GM19351 (cell line): ENCODE measurements around the gene PAPSS2.

Experiments
- ATAC-seq: cut with Tn5 transposase; IDR thresholded peaks from one replicate; pipeline ENCODE4 v1.9.1; 2021; ENCODE audit warnings: mild to moderate bottlenecking, moderate library complexity; ENCODE audit not compliant: unreplicated experiment

The PAPSS2 gene

DNA sequence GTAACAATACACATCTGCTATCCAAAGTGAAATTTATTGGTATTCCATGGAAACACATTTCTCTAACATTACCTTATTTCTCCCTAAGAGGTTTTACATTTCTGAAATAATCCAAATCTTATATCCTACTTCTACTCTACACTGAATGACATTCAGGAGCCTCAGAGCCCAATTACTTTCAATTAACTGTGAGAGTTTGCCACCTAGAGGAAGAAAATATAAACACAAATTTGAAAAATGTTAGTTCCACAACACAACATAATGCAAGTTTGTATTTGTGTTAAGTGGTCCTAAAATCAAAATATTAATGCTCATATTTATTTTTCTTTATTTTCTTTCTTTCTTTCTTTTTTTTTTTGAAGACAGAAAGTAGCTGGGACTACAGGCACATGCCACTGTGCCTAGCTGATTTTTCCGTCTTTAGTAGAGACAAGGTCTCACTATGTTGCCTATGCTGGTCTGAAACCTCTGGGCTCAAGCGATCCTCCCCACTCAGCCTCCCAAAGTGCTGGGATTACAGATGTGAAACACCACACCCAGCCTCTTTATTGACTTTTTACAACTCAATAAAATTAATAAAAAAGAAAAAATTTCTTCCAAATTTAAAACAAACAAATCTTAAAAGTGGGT is 112.3 kb downstream of the PAPSS2 start:
- no peak for ATAC-seq

GRCh38 chr10:87775766-87776165 is 116.1 kb downstream of the PAPSS2 start:
- ATAC-seq, result no peak

DNA sequence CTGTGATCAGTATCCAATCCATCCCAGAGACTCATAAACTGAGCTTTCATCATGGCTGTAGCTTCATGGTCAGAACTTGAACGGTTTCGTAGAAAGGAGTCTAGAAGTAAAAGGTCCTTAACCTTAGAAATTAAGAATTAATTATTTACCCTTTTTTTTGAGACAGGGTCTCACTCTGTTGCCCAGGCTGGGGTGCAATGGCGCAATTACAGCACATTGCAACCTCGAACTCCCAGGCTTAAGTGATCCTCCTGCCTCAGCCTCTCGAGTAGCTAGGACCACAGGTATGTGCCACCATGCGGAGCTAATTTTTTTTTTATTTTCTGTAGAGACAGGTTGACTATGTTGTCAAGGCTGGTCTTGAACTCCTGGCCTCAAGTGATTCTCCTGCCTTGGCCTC is 116.7 kb downstream of the PAPSS2 start:
- ATAC-seq, result no peak

GRCh38 chr10:87781545-87781944 is 121.9 kb downstream of the PAPSS2 start:
- no peak for ATAC-seq

- no peak for ATAC-seq
Observed at GRCh38 chr10:87782721-87783120, 123.0 kb downstream of the PAPSS2 start.

DNA sequence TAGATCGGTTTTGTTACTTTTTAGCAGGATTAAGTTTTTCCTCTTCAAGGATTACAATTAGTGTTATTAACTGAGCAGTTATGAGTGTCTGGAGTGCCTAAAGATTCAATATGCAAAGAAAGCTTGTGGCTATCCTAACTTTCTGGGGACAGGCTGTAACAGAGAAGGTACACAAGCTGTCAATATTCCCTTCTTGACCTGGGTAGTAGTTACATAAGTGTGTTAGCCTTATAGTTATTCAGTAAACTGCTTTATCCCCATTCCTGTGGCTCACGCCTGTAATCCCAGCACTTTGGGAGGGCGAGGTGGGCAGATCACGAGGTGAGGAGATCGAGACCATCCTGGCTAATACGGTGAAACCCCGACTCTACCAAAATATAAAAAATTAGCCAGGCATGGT is 126.7 kb downstream of the PAPSS2 start:
- ATAC-seq, result no peak

- no peak for ATAC-seq
Observed at GRCh38 chr10:87790185-87790584, 130.5 kb downstream of the PAPSS2 start.

- no peak for ATAC-seq
Observed at GRCh38 chr10:87794285-87794684, 134.6 kb downstream of the PAPSS2 start.
